Breast epithelium (tissue), 3 donors: ENCODE data around the gene PPP1R18.

Experiments used
- CTCF ChIP-seq, 3 donors: fragments of 450-650 bp; IDR thresholded peaks; one replicate each; pipeline ENCODE4 v1.5.1; 2016 to 2017; ENCODE audit warnings: antibody characterized with exemption in 3 of 3, mild to moderate bottlenecking in 3 of 3, moderate library complexity in 3 of 3
- POLR2AphosphoS5 ChIP-seq, 3 donors: sonication (generic); formaldehyde crosslinking; IDR thresholded peaks; one replicate each; pipeline ENCODE4 v1.6.1; 2017; ENCODE audit warnings: antibody characterized with exemption in 3 of 3

GRCh38 chr6:30670760-30671527 lies 15.5 kb downstream of the PPP1R18 start:
- TF ChIP-seq CTCF (IDR thresholded peaks at IDR 0.05) (no peak), POLR2AphosphoS5 (IDR thresholded peaks at IDR 0.05) (no peak)
